Activated T-cell treated with anti-CD3 and anti-CD28 coated beads, Interleukin-2, amount 50 U/mL, for 48 hours (primary cell): ENCODE results near the gene LRRC46.

Experiments
- DNase-seq, 2 experiments: peaks; one replicate each; pipeline ENCODE4 v3.0.0-alpha.2; 2020

The LRRC46 gene

DNA sequence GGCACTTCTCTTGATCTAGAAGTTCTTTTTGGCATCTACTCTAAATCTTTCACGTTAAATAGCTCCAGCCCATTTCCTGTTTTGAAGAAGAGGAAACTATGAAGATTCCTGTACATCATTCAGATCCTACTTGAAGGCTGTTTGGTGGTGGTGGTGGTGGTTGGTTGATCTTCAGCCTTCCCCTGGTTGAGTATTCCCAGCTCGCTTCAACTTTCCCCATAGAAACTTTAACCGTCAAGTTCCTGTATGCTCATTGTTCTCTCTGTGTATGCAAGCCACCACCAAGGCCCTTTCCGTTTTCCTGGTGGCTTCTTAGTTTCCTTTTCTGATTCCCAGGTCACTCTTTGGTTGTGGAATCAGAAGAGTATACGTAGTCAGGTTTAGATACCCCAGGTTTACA is 3.3 kb downstream of the LRRC46 start:
- DNase-seq = no peak

DNA sequence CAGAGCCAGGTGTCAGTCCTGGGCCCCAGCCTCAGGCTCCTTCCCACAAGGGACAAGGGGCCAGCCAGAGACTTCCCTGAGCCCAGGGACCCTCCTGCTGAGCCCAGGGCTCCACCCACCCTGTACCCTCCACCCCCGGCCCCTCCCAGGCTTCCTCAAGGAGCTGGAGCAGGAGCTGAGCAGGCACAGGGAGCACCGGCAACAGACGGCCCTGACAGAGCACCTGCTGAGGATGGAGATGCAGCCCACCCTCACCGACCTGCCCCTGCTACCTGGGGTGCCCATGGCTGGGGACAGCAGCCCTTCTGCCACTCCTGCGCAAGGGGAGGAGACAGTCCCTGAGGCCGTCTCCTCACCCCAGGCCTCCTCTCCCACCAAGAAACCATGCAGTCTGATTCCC is 5.1 kb downstream of the LRRC46 start:
- DNase-seq = no peak

DNA sequence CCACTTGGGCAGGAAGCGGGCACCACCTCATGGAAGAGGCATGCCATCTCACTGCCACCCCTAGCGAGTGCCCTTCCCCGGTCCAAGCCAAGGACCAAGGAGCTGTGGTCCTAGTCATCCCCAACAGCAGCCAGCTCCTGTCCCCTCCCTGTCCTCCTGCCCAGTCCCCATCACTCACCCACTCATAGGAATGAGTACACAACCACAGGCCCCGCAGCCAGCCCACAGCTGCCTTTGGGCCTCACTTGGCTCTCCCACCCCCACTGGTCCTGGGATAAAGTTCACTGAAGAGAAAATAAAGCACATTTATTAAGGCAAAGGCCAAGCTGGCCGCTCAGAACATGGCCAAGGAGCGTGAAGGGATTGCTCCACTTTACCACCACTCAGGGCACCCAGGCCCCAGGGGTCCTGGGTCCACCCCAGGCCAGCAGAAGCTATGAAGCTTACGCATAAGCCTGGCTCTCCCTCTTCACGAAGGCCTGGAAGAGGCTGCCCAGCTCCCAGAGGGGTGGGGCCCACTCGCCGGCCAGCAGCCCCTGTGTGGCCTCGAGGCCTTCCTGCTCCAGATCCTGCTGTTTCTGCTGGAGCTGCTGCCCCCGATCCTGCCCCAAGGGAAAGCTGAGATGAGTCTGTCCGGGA is 6.0 kb downstream of the LRRC46 start:
- DNase-seq = no peak

GRCh38 chr17:47838636-47839035 is 7.2 kb downstream of the LRRC46 start:
- no peak for DNase-seq

DNA sequence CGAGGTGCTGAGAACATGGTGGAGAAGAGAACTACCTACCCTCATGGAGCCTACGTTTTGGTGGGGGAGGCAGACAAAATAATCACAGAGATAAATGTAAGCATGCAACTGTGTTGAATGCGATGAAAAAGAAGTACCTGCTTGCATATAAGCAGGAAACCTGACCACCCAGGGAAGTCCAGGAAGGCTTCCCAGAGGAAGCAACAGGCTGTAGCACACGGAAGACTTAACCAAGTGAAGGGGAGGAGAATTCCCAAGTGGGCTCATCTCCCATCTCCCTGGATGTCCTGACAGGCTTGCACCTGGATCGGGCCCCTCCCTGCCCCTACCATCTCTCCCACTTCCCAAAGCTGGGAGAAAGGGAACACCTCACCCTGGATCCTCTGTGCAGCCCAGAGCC is 7.6 kb downstream of the LRRC46 start:
- no peak for DNase-seq

GRCh38 chr17:47840001-47840741 is 8.7 kb downstream of the LRRC46 start:
- no peak for DNase-seq

DNA sequence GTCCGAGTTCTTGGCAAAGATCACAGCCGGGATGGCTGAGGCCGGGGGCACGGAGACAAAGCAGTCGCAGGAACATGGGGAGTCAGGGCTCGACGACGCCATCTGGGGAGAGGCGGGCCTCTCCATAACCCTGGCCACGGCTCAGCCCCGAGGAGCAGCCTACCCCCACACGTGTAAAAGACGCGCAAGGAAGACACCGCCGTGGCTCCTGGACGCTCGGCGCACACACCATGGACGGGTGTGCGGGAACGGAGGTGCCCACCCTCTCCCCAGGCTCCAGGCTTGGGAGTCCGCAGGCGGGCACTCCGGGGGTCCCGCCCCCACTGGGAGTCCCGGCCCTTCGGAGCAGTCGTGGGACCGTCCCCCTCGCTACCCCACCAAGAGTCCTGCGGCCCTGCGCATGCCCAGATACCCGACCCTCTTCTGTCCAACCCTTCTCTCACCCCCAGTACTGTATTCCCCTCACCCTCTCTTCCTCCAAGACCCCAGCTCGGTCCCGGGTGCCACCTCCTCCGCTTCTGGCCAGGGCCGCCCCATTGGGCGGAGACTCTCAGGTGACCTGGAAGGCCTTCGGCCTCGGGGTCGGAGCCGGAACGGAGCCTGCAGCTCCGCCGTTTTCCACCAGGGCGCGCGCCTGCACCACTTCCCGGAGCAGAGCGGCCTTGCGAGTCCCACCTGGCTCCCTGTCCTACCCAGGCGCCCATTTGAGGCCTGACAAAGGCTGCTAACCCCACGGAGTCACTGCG is 9.4 kb downstream of the LRRC46 start, which contains the start of gene SCRN2:
TSS of gene SCRN2 (minus strand) at position 532 of the 746 bp plus-strand sequence. CDS start at position 102, 430 bp downstream.
- DNase-seq = peak; percentile 98

GRCh38 chr17:47841488-47842291 is 10.2 kb downstream of the LRRC46 start:
- no peak for DNase-seq

DNA sequence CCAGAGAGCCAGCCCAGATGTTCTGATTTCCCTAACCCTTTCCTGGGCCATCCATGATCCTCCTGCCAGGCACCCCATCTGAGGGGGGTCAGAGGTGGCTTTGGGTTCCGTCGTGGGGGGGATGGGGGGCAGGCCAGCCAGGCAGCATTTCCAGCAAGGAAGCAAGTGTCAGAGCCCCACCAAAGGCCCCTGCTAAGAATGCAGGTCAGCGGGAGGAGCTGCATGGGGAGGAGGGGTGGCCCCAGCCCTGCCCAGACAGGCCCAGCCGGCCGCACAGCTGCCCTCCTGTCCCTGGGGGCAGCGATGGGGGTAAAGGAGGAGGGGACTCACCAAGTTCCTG is 11.9 kb downstream of the LRRC46 start:
- DNase-seq = no peak

GRCh38 chr17:47844227-47844626 is 12.8 kb downstream of the LRRC46 start:
- no peak for DNase-seq

GRCh38 chr17:47844814-47845715 is 13.6 kb downstream of the LRRC46 start:
- no peak for DNase-seq

GRCh38 chr17:47845716-47846075 is 14.2 kb downstream of the LRRC46 start:
- DNase-seq = no peak

DNA sequence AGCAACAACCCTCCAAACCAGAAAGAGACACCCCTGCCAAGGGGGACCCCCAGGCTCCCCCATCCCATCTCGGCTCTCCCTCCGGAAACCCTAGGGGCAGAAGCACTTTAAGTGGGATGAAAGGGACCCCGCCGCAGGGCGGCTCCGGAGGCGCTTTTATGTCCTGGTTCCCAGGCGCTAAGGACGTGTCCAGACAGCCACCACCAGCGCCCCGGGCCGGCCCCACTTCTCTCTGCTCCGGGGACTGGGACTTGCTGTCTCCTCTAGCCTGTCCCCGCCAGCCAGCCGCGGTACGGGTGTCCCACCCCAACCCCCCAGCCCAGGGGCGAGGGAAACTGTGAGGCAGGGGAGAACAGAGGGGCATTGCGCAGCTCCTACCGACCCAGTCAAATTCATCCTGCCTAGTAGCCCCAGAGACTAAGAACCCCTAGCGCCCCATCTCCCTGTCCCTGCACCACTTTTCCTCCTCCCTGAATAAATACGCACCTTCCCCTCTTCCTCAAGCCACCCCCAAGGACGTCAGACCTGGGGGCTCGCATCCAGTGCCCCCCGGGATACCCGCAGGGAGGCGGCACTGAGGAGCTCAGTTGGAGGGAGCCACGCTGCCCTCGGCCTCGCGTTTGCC is 15.4 kb downstream of the LRRC46 start:
- DNase-seq = no peak

- peak; percentile 36 to 54 for DNase-seq
These were observed 16.1 kb downstream of the LRRC46 start for GRCh38 chr17:47847341-47848197.

GRCh38 chr17:47848198-47848513 is 16.7 kb downstream of the LRRC46 start:
- DNase-seq = no peak

DNA sequence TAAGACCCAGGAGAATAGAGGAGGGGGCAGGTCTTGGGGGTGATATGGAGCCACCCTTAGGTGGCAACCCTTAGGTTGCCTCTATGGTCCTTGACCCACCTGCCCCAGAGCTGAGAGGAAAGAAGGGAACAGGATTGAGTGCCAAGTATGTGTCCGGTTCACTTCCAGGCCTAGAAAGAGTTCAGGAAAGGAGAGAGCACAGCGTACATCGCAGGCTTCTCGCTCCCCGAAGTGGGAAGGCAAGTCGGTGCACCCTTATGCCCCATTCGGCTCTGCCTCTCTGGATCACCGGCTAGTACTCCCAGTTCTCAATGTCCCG is 18.9 kb downstream of the LRRC46 start:
- DNase-seq = no peak

DNA sequence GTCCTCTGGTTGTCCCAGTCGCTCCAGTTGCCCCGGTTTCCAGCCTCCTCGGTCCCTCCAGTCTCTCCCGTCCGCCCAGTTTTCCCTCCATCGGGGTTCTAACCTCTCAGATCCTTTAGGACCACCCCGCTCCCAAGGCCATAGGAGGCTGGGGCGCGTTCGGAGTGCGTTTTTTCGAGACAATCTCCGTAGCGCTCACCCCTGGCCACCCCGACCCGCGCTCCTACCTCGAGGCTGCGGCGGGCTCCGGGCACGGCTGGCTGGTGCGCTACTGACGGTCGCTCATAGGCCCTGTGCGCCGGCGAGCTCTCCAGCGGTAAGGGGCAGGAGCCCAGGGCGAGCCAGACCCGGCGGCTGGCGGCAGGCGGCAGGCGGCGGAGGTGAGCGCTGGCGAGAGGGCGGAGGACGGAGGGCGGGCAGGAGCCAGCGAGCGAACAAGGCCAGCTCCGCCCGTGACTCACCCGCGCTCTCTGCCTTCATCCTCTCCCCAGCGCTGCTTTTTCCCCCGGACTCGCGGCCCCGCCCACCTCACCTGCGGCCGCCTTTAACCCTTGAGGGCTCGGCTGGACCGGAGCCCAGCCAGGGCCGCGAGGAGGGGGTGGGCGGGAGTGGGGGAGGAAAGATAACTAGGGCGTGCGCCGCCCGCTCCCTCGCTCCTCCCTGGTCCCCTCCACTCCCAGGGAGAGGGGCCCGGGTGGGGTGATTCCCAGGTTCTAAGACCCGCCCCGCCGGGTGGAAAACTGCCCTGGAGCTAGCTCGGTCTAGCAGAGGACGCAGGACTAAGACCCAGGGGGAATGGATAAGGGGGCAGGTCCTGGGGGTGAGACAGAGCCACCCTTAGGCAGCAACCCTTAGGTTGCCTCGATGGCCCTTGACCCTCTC is 19.5 kb downstream of the LRRC46 start, which contains the start of gene SP6:
TSS of gene SP6 (minus strand) at position 472 of the 882 bp plus-strand sequence. CDS start 2,734 bp downstream, outside the sequence.
- peak; percentile 73 to 81 for DNase-seq

- DNase-seq = no peak
These were observed 20.3 kb downstream of the LRRC46 start for GRCh38 chr17:47851764-47852112.

GRCh38 chr17:47852113-47852949 is 20.9 kb downstream of the LRRC46 start:
- DNase-seq = no peak
